Measurements from ENCODE around the gene SERPINH1.

GRCh38 chr11:75591371-75591770, 29.3 kb downstream of the SERPINH1 start:
- TF ChIP-seq CTCF (IDR thresholded peaks at IDR 0.05) (no peak), POLR2A (IDR thresholded peaks at IDR 0.05) (no peak)

Data from testis (tissue), 2 donors.